Measurements from ENCODE around the gene SGCG. TPM values are rescaled to one million over a fixed set of nuclear protein-coding genes. Genes with fewer than 3 reads are reported as not detected.

The SGCG gene
- total and polyA plus RNA-seq, 12 donors: 0.32 to 1.3 (median 0.47) TPM; not detected in 6

- WGBS, 4 donors: 30 to 45% (median 42%) methylated on average over 5 of the region's 5 CpGs
- Histone ChIP-seq H3K36me3 (replicated peaks in 1 of 2) (peaks cover 0 to 18% of the 10 kb centered on the region in 2 donors), H3K9me3 (replicated peaks in 1 of 3) (no peaks in the 10 kb centered on the region), H3K4me3 (no peak overlapping the region), H3K27ac (no peak overlapping the region), H3K27me3 (no peaks in the 10 kb centered on the region), H3K4me1 (replicated peaks in 1 of 2) (peaks cover 0 to 22% of the 10 kb centered on the region in 2 donors)
- peak in 1 of 7 donors; percentile 46 for DNase-seq
- intact Hi-C loops (cut with DNase I): no loop called here
- TF ChIP-seq POLR2A (IDR thresholded peaks at IDR 0.05): no peak
- no peak for TF ChIP-seq CTCF (IDR thresholded peaks at IDR 0.05)
Observed at GRCh38 chr13:23372264-23372906, 191.6 kb downstream of the SGCG start.

Small RNAs within 50 kb of the gene (small RNA-seq; reads per million reads assigned to genes)
- gene RNU6-58P: 0 reads per million in 2 donors
- gene RNY3P4: 0 reads per million in 2 donors

Data from adrenal gland (tissue), 12 donors.